OCI-LY3 (cell line): Measurements from ENCODE around the gene GRN.

Source experiments
- H2AFZ ChIP-seq: fragments of 200-600, 300-600 bp; shearing (Covaris generic); 2 replicates; pipeline ENCODE4 v1.6.0; 2014; ENCODE audit warnings: antibody characterized with exemption, low read depth, low read length
- H3K27ac ChIP-seq: fragments of 200-600, 300-600 bp; sonication (generic); 2 replicates; pipeline ENCODE4 v1.5.1; 2014; ENCODE audit warnings: mild to moderate bottlenecking, low read length, moderate library complexity, mixed read lengths
- H3K27me3 ChIP-seq: fragments of 200-600, 300-600 bp; sonication (generic); 2 replicates; pipeline ENCODE4 v1.6.1; 2014; ENCODE audit warnings: low read depth, low read length, mixed read lengths
- H3K36me3 ChIP-seq: fragments of 200-600, 300-600 bp; sonication (generic); replicated peaks from 2 replicates; pipeline ENCODE3; 2014; ENCODE audit warnings: low read depth, low read length, mixed read lengths
- H3K4me1 ChIP-seq: fragments of 300-600, 200-600 bp; sonication (generic); 2 replicates; pipeline ENCODE4 v1.6.1; 2014; ENCODE audit warnings: low read length, mixed read lengths
- H3K4me2 ChIP-seq: fragments of 200-600, 300-600 bp; sonication (generic); 2 replicates; pipeline ENCODE4 v1.6.1; 2014; ENCODE audit warnings: low read length, mixed read lengths
- H3K4me3 ChIP-seq: fragments of 300-600, 200-600 bp; sonication (generic); 2 replicates; pipeline ENCODE4 v1.5.1; 2014; ENCODE audit warnings: antibody characterized with exemption, mild to moderate bottlenecking, low read length, moderate library complexity
- H3K79me2 ChIP-seq: fragments of 300-600, 200-600 bp; shearing (Covaris generic); 2 replicates; pipeline ENCODE4 v1.6.1; 2014; ENCODE audit warnings: mild to moderate bottlenecking, low read length, mixed read lengths
- H3K9ac ChIP-seq: fragments of 300-600, 200-600 bp; shearing (Covaris generic); 2 replicates; pipeline ENCODE4 v1.6.0; 2014; ENCODE audit warnings: mild to moderate bottlenecking, low read length, moderate library complexity
- H3K9me3 ChIP-seq: fragments of 200-600, 300-600 bp; shearing (Covaris generic); 2 replicates; pipeline ENCODE4 v1.6.1; 2014; ENCODE audit warnings: low read length, mixed read lengths; ENCODE audit not compliant: insufficient read depth
- H4K20me1 ChIP-seq: fragments of 200-600, 300-600 bp; sonication (generic); 2 replicates; pipeline ENCODE4 v1.6.1; 2016; ENCODE audit warnings: low read length, mixed read lengths; ENCODE audit not compliant: insufficient read depth
- CTCF ChIP-seq: fragments of 200-600, 300-600 bp; sonication (generic); IDR thresholded peaks from 2 replicates; pipeline ENCODE4 v1.5.1; 2014; ENCODE audit warnings: antibody characterized with exemption, low read length, low read depth
- EZH2phosphoT487 ChIP-seq: fragments of 200-600 bp; shearing (Covaris generic); IDR thresholded peaks from 2 replicates; pipeline ENCODE4 v1.6.1; 2018; ENCODE audit warnings: antibody characterized with exemption, mixed run types, low read depth

GRN gene

GRCh38 chr17:44317545-44317944 is 27.6 kb upstream of the GRN start:
- Histone ChIP-seq H3K4me3 (no peak overlapping the region), H3K9ac (no peak overlapping the region), H3K4me2 (no peak overlapping the region), H3K9me3 (no peaks in the 10 kb centered on the region), H2AFZ (no peak overlapping the region), H3K27ac (no peak overlapping the region), H3K79me2 (peaks cover 5% of the 10 kb centered on the region; the same call in 1 of the 2 replicates), H4K20me1 (no peaks in the 10 kb centered on the region), H3K27me3 (no peaks in the 10 kb centered on the region), H3K4me1 (no peaks in the 10 kb centered on the region), H3K36me3 (peaks cover 19% of the 10 kb centered on the region)
- TF ChIP-seq CTCF (no peak), EZH2phosphoT487 (no peak)

DNA sequence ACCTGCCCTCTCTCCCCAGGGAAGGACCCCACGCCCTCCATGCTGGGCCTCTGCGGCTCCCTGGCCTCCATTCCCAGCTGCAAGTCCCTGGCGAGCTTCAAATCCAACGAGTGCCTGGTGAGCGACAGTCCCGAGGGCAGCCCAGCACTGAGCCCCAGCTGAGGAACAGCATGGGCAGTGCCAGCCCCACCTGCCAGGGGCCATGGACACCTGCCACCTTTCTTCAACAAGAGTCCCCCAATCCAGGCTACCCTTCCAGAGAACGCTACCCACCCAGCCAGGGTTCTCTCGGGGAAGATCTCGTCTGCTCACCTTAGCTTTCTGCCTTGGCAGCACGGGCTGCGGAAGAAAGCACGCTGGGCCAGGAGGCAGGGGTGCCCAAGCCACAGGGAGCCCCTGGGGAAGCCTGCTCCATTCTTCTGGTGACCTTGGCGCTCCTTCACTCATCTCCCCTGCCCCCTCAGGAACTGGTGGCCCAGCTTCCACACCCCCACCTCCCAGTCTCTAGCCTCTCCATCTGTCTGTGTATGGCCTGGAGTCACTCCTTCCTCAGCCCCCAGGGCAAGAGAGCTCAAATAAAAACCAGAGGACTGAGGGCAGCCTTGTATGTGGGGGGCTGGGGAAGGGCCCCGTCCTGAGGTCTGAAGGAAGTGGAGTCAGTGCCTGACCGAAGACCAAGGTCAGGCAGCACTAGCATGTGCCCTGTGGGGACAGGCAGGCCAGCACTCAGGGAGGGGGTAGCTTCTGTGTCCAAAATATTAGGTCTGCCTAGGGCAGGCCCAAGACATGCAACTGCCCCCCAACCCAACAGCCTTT is 26.8 kb upstream of the GRN start:
- no peak overlapping the region for H2AFZ ChIP-seq
- no peaks in the 10 kb centered on the region for H3K4me1 ChIP-seq
- H3K27ac ChIP-seq = no peak overlapping the region
- H3K4me3 ChIP-seq = no peak overlapping the region
- H3K36me3 ChIP-seq = peaks cover 19% of the 10 kb centered on the region
- H3K27me3 ChIP-seq = no peaks in the 10 kb centered on the region
- no peaks in the 10 kb centered on the region for H4K20me1 ChIP-seq
- H3K9me3 ChIP-seq = no peaks in the 10 kb centered on the region
- peaks cover 9% of the 10 kb centered on the region for H3K79me2 ChIP-seq
- H3K9ac ChIP-seq = no peak overlapping the region
- no peak overlapping the region for H3K4me2 ChIP-seq
- TF ChIP-seq CTCF (no peak), EZH2phosphoT487 (no peak)

DNA sequence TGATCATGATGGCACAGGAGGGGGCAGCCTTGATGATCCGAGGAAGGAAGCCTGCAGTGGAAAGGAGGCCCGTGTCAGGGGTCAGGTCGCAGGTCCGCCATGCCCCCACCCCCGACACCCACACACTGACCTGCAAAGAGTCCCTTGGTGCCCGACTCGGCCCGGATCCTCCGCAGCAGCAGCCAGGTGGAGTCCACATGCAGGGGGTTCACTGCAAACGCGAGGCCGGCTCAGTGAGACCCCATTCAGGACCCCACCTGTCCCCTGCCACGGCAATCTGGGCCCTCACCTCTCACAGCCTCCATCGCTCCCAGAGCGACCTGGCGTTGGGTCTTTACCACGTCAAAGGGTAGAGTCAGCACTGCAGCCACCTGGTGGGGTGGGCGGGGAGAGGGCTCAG is 25.0 kb upstream of the GRN start:
- no peak overlapping the region for H3K4me3 ChIP-seq
- H4K20me1 ChIP-seq = no peaks in the 10 kb centered on the region
- H3K79me2 ChIP-seq = peaks cover 25% of the 10 kb centered on the region
- no peak overlapping the region for H2AFZ ChIP-seq
- H3K9me3 ChIP-seq = no peaks in the 10 kb centered on the region
- H3K36me3 ChIP-seq = peaks cover 19% of the 10 kb centered on the region
- H3K4me1 ChIP-seq = peaks cover 6% of the 10 kb centered on the region
- H3K9ac ChIP-seq = no peak overlapping the region
- H3K4me2 ChIP-seq = no peak overlapping the region
- TF ChIP-seq CTCF (no peak), EZH2phosphoT487 (no peak)
- no peak overlapping the region for H3K27ac ChIP-seq
- H3K27me3 ChIP-seq = no peaks in the 10 kb centered on the region

DNA sequence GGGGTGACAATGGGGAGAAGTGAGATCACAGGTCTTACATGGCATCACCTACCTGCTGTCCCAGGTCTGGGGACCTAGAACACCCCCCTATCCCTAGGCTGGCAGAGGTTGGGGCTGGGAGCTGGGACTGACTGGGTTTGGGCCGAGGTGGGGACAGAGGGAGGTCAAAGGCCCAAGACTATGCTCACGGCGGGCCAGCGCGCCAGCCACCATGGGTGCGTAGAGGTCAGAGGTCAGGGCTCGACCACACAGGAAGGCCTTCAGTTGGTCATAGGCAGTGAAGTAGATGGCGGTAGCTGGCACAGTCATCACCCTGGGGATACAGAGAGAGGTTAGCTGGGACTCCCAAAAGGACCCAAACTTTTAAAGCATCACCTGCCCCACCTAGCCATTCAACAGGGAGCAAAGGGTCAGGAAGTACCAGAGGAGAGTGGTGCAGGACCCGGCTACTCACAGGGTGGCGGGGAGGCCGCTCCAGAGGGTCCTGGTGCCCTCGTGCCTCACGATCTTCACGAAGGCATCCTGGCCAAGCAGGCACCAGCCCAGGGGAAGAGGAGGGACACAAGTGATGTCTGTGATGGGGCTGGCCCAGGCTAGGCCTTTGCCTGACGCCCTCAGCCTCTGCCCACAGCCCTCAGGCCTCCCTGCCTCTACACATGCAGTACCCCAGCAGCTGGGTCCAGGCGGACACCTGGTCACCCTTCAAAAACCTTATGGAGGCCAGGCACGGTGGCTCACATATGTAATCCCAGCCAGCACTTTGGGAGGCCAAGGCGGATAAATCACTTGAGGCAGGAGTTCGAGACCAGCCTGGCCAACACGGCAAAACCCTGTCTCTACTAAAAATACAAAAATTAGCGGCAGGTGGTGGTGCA is 23.6 kb upstream of the GRN start:
- no peak for TF ChIP-seq CTCF
- no peak overlapping the region for H3K27ac ChIP-seq
- H3K79me2 ChIP-seq = peaks cover 33% of the 10 kb centered on the region
- no peaks in the 10 kb centered on the region for H4K20me1 ChIP-seq
- H3K27me3 ChIP-seq = no peaks in the 10 kb centered on the region
- no peaks in the 10 kb centered on the region for H3K9me3 ChIP-seq
- no peak overlapping the region for H2AFZ ChIP-seq
- no peak overlapping the region for H3K4me2 ChIP-seq
- H3K36me3 ChIP-seq = peaks cover 19% of the 10 kb centered on the region
- H3K4me1 ChIP-seq = peaks cover 6% of the 10 kb centered on the region
- H3K9ac ChIP-seq = no peak overlapping the region
- H3K4me3 ChIP-seq = no peak overlapping the region
